Measurements from ENCODE around the gene RNF112. TPM values are rescaled to one million over a fixed set of nuclear protein-coding genes. Genes with fewer than 3 reads are reported as not detected.

Gene RNF112
- total RNA-seq, 1 experiment from 2014 or later, result 0.10 TPM

DNA sequence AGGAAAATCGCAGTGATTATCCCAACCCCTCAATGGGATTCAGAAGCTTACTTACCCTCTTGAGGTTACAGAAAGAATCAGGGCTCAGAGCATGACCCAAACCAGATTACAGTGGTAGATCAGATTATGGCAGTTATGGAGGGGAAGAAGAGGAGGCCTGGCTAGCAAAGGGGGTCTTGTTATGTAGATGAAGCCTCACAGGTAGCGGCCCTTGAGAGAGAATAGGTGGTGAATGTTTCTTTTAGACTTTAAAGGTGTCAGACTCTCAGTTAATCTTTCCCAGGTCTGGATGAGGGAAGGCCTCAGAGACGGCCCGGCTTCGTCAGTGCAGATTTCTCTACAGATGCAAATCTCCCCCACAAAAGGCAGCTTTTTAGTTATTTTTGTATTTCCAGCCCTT is 15.6 kb downstream of the RNF112 start:
- Histone ChIP-seq H3K27ac (ENCODE audit: low read length) (no peak overlapping the region), H3K9me3 (ENCODE audit: control insufficient read depth, insufficient read depth, low read depth, low read length) (no peaks in the 10 kb centered on the region), H3K4me1 (ENCODE audit: control insufficient read depth, insufficient read depth, low read length) (no peaks in the 10 kb centered on the region), H3K27me3 (ENCODE audit: control insufficient read depth, insufficient read depth, low read length) (no peaks in the 10 kb centered on the region), H3K36me3 (ENCODE audit: control insufficient read depth, insufficient read depth, low read length) (no peaks in the 10 kb centered on the region), H3K4me3 (ENCODE audit: low read depth in 2 of 2, low read length in 2 of 2) (no peak overlapping the region)
- intact Hi-C loops (cut with micrococcal nuclease; ENCODE audit: unreplicated experiment) (no loop called here), in situ Hi-C loops (cut with HindIII; ENCODE audit: low pct_unique_long_range_greater_than_20kb, low sequenced_read_pairs) (no loop called here)
- no TSS peak for BruUV-seq (replicated peaks)
- TF ChIP-seq TCF7L2 (IDR thresholded peaks at IDR 0.05; ENCODE audit: low read depth, low read length) (no peak), POLR2AphosphoS5 (IDR thresholded peaks at IDR 0.05; ENCODE audit: low read depth, low read length) (no peak), SIN3A (IDR thresholded peaks at IDR 0.05; ENCODE audit: borderline replicate concordance, insufficient read depth, low read depth, low read length) (no peak)
- TF ChIP-seq, protein P1, sequence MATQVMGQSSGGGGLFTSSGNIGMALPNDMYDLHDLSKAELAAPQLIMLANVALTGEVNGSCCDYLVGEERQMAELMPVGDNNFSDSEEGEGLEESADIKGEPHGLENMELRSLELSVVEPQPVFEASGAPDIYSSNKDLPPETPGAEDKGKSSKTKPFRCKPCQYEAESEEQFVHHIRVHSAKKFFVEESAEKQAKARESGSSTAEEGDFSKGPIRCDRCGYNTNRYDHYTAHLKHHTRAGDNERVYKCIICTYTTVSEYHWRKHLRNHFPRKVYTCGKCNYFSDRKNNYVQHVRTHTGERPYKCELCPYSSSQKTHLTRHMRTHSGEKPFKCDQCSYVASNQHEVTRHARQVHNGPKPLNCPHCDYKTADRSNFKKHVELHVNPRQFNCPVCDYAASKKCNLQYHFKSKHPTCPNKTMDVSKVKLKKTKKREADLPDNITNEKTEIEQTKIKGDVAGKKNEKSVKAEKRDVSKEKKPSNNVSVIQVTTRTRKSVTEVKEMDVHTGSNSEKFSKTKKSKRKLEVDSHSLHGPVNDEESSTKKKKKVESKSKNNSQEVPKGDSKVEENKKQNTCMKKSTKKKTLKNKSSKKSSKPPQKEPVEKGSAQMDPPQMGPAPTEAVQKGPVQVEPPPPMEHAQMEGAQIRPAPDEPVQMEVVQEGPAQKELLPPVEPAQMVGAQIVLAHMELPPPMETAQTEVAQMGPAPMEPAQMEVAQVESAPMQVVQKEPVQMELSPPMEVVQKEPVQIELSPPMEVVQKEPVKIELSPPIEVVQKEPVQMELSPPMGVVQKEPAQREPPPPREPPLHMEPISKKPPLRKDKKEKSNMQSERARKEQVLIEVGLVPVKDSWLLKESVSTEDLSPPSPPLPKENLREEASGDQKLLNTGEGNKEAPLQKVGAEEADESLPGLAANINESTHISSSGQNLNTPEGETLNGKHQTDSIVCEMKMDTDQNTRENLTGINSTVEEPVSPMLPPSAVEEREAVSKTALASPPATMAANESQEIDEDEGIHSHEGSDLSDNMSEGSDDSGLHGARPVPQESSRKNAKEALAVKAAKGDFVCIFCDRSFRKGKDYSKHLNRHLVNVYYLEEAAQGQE (IDR thresholded peaks at IDR 0.05; ENCODE audit: insufficient read depth in 1 of 2, low read depth in 2 of 2, low read length in 1 of 2), result no peak
- TF ChIP-seq, protein P2, sequence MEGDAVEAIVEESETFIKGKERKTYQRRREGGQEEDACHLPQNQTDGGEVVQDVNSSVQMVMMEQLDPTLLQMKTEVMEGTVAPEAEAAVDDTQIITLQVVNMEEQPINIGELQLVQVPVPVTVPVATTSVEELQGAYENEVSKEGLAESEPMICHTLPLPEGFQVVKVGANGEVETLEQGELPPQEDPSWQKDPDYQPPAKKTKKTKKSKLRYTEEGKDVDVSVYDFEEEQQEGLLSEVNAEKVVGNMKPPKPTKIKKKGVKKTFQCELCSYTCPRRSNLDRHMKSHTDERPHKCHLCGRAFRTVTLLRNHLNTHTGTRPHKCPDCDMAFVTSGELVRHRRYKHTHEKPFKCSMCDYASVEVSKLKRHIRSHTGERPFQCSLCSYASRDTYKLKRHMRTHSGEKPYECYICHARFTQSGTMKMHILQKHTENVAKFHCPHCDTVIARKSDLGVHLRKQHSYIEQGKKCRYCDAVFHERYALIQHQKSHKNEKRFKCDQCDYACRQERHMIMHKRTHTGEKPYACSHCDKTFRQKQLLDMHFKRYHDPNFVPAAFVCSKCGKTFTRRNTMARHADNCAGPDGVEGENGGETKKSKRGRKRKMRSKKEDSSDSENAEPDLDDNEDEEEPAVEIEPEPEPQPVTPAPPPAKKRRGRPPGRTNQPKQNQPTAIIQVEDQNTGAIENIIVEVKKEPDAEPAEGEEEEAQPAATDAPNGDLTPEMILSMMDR (IDR thresholded peaks at IDR 0.05), result no peak
- ATAC-seq (no peak), DNase-seq (ENCODE audit: low read depth, low spot score) (no peak)
- ChIA-PET POLR2A (interaction anchor here (0.7 kb wide), 1 partner anchor 12 kb away, joined by 6 read pairs; no protein-coding TSS in a partner anchor), CTCF (no interaction called here)

DNA sequence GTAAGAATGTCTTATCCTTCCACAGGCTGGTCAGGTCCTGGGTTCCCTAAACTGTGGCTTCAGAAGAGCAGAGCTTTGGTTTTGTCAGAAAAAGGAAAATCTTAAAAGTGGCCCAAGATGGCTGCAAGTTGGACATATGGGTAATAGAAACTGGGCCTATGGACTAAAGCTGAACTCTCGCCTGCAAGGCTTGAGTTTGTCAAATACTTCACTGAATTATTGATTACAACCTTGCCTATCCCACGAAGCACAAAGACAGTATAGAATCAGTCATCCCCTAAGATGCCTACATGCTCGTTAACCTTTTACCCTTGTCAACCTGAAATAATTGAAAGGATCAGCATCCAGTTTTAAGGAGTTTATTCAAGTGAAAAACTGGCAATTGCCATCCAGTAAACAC is 20.7 kb downstream of the RNF112 start:
- ChIA-PET CTCF (no interaction called here), POLR2A (no interaction called here)
- intact Hi-C loops (cut with micrococcal nuclease; ENCODE audit: unreplicated experiment) (no loop called here), in situ Hi-C loops (cut with HindIII; ENCODE audit: low pct_unique_long_range_greater_than_20kb, low sequenced_read_pairs) (no loop called here)
- Histone ChIP-seq H3K27me3 (ENCODE audit: control insufficient read depth, insufficient read depth, low read length) (no peaks in the 10 kb centered on the region), H3K9me3 (ENCODE audit: control insufficient read depth, insufficient read depth, low read depth, low read length) (no peaks in the 10 kb centered on the region), H3K4me1 (ENCODE audit: control insufficient read depth, insufficient read depth, low read length) (no peaks in the 10 kb centered on the region), H3K36me3 (ENCODE audit: control insufficient read depth, insufficient read depth, low read length) (no peaks in the 10 kb centered on the region), H3K27ac (ENCODE audit: low read length) (no peak overlapping the region), H3K4me3 (ENCODE audit: low read depth in 2 of 2, low read length in 2 of 2) (no peak overlapping the region)
- ATAC-seq, result no peak
- TF ChIP-seq TCF7L2 (IDR thresholded peaks at IDR 0.05; ENCODE audit: low read depth, low read length) (no peak), POLR2AphosphoS5 (IDR thresholded peaks at IDR 0.05; ENCODE audit: low read depth, low read length) (no peak), SIN3A (IDR thresholded peaks at IDR 0.05; ENCODE audit: borderline replicate concordance, insufficient read depth, low read depth, low read length) (no peak)
- TF ChIP-seq, protein P2 (IDR thresholded peaks at IDR 0.05), result no peak
- TF ChIP-seq, protein P1 (IDR thresholded peaks at IDR 0.05; ENCODE audit: insufficient read depth in 1 of 2, low read depth in 2 of 2, low read length in 1 of 2), result no peak
- no peak for DNase-seq (ENCODE audit: low read depth, low spot score)
- BruUV-seq (replicated peaks), result no TSS peak
